ENCODE measurements around the gene MYADML2. TPM values are rescaled to one million over a fixed set of nuclear protein-coding genes. Genes with fewer than 3 reads are reported as not detected.

MYADML2 gene
- total and polyA plus RNA-seq, 10 donors = not detected

- Histone ChIP-seq H3K27ac (peak overlapping the region; percentile 87 to 97 (median 94)), H3K4me1 (peaks cover 12 to 59% (median 34%) of the 10 kb centered on the region in 6 donors), H3K36me3 (peaks cover 4 to 72% (median 61%) of the 10 kb centered on the region in 6 donors), H3K4me3 (peak overlapping the region; percentile 67 to 97 (median 86)), H3K9me3 (no peaks in the 10 kb centered on the region), H3K27me3 (replicated peaks in 1 of 7) (no peaks in the 10 kb centered on the region)
- WGBS, 5 donors = 0 to 1% (median 0%) methylated on average over 2 to 40 of the region's 40 CpGs
- no peak for DNase-seq
- no peak for TF ChIP-seq POLR2AphosphoS5 (IDR thresholded peaks at IDR 0.05)
- no peak for TF ChIP-seq POLR2A (IDR thresholded peaks at IDR 0.05)
- intact Hi-C loops (cut with DNase I; ENCODE audit: low total_unique reads) = no loop called here
Measured at GRCh38 chr17:81891303-81891552, 55.8 kb downstream of the MYADML2 start.

GRCh38 chr17:81890447-81891302, 56.4 kb downstream of the MYADML2 start:
- peaks cover 12 to 59% (median 34%) of the 10 kb centered on the region in 6 donors for H3K4me1 ChIP-seq
- peak overlapping the region; percentile 67 to 97 (median 86) for H3K4me3 ChIP-seq
- no peaks in the 10 kb centered on the region for H3K9me3 ChIP-seq
- peak overlapping the region; percentile 87 to 97 (median 94) for H3K27ac ChIP-seq
- WGBS, 5 donors = 8 to 9% (median 9%) methylated on average over 30 to 69 of the region's 69 CpGs
- DNase-seq = peak; percentile 82
- intact Hi-C loops (cut with DNase I; ENCODE audit: low total_unique reads) = no loop called here
- no peak for TF ChIP-seq POLR2A (IDR thresholded peaks at IDR 0.05)
- TF ChIP-seq POLR2AphosphoS5 (IDR thresholded peaks at IDR 0.05) = peak in 1 of 3 donors; percentile 24
- H3K36me3 ChIP-seq = peaks cover 4 to 72% (median 61%) of the 10 kb centered on the region in 6 donors
- H3K27me3 ChIP-seq (replicated peaks in 1 of 7) = no peaks in the 10 kb centered on the region

Other genes starting within 250 kb of the MYADML2 start
- 10 to 100 TPM; 36.2 to 68.5 (median 43.2) TPM for gene MRPL12, start 243.9 kb downstream of the MYADML2 start, total RNA-seq
- gene MRPL12, start 243.9 kb downstream of the MYADML2 start, polyA plus RNA-seq = 100 to 1,000 TPM in 2 of 3 donors, 10 to 100 TPM in 1; 71.7 to 160 (median 121) TPM
- 1 to 10 TPM; 2.9 to 7.5 (median 3.7) TPM for gene SLC25A10, start 234.9 kb downstream of the MYADML2 start, total RNA-seq
- 1 to 10 TPM; 4.7 to 7.7 (median 6.9) TPM for gene SLC25A10, start 234.9 kb downstream of the MYADML2 start, polyA plus RNA-seq
- under 1 TPM in 1 of 7 donors, not detected in 6; 0.37 TPM for gene GCGR, start 143.1 kb downstream of the MYADML2 start, total RNA-seq
- gene GCGR, start 143.1 kb downstream of the MYADML2 start, polyA plus RNA-seq = under 1 TPM; 0.06 to 0.15 (median 0.13) TPM
- gene MCRIP1, start 113.9 kb downstream of the MYADML2 start, total RNA-seq = 10 to 100 TPM; 47.5 to 71.3 (median 52.6) TPM
- gene MCRIP1, start 113.9 kb downstream of the MYADML2 start, polyA plus RNA-seq = 100 to 1,000 TPM in 2 of 3 donors, 10 to 100 TPM in 1; 75.9 to 182 (median 111) TPM
- not detected for gene PPP1R27, start 112.2 kb downstream of the MYADML2 start, total RNA-seq
- under 1 TPM in 2 of 3 donors, not detected in 1; 0.09 to 0.39 TPM for gene PPP1R27, start 112.2 kb downstream of the MYADML2 start, polyA plus RNA-seq
- gene P4HB, start 86.7 kb downstream of the MYADML2 start, total RNA-seq = 1,000 to 10,000 TPM in 3 of 7 donors, 100 to 1,000 TPM in 4; 561 to 1,208 (median 823) TPM
- 100 to 1,000 TPM; 161 to 366 (median 188) TPM for gene P4HB, start 86.7 kb downstream of the MYADML2 start, polyA plus RNA-seq
- gene ARHGDIA, start 75.9 kb downstream of the MYADML2 start, total RNA-seq = 100 to 1,000 TPM; 155 to 392 (median 293) TPM
- gene ARHGDIA, start 75.9 kb downstream of the MYADML2 start, polyA plus RNA-seq = 100 to 1,000 TPM; 131 to 261 (median 137) TPM
- 10 to 100 TPM; 31.5 to 70.0 (median 50.7) TPM for gene ALYREF, start 55.6 kb downstream of the MYADML2 start, total RNA-seq
- 10 to 100 TPM; 23.6 to 56.6 (median 45.7) TPM for gene ALYREF, start 55.6 kb downstream of the MYADML2 start, polyA plus RNA-seq
- 10 to 100 TPM; 52.9 to 99.4 (median 54.9) TPM for gene ANAPC11, start 55.5 kb downstream of the MYADML2 start, total RNA-seq
- 100 to 1,000 TPM; 113 to 184 (median 179) TPM for gene ANAPC11, start 55.5 kb downstream of the MYADML2 start, polyA plus RNA-seq
- gene NPB, start 45.0 kb downstream of the MYADML2 start, total RNA-seq = 1 to 10 TPM in 3 of 7 donors, under 1 TPM in 3, not detected in 1; 0.23 to 2.9 (median 0.74) TPM
- 1 to 10 TPM; 2.2 to 4.8 (median 3.0) TPM for gene NPB, start 45.0 kb downstream of the MYADML2 start, polyA plus RNA-seq
- 10 to 100 TPM; 12.5 to 25.5 (median 14.6) TPM for gene PCYT2, start 35.8 kb downstream of the MYADML2 start, total RNA-seq
- gene PCYT2, start 35.8 kb downstream of the MYADML2 start, polyA plus RNA-seq = 10 to 100 TPM; 16.1 to 22.7 (median 19.4) TPM
- gene SIRT7, start 29.1 kb downstream of the MYADML2 start, total RNA-seq = 10 to 100 TPM; 34.5 to 53.1 (median 37.5) TPM
- 10 to 100 TPM; 28.5 to 54.5 (median 54.2) TPM for gene SIRT7, start 29.1 kb downstream of the MYADML2 start, polyA plus RNA-seq
- 10 to 100 TPM; 22.3 to 41.4 (median 24.2) TPM for gene MAFG, start 19.5 kb downstream of the MYADML2 start, total RNA-seq
- gene MAFG, start 19.5 kb downstream of the MYADML2 start, polyA plus RNA-seq = 10 to 100 TPM in 1 of 3 donors, 1 to 10 TPM in 2; 3.2 to 14.2 (median 3.7) TPM
- gene PYCR1, start 9.9 kb downstream of the MYADML2 start, total RNA-seq = 10 to 100 TPM in 1 of 7 donors, 1 to 10 TPM in 6; 3.4 to 10.8 (median 5.5) TPM
- 1 to 10 TPM; 1.7 to 6.4 (median 5.0) TPM for gene PYCR1, start 9.9 kb downstream of the MYADML2 start, polyA plus RNA-seq
- under 1 TPM in 2 of 7 donors, not detected in 5; 0.28 to 0.85 TPM for gene NOTUM, start 14.0 kb upstream of the MYADML2 start, total RNA-seq
- under 1 TPM; 0.03 to 0.11 (median 0.06) TPM for gene NOTUM, start 14.0 kb upstream of the MYADML2 start, polyA plus RNA-seq
- gene ASPSCR1, start 30.4 kb upstream of the MYADML2 start, total RNA-seq = 10 to 100 TPM; 20.2 to 44.5 (median 26.0) TPM
- 10 to 100 TPM; 33.7 to 58.8 (median 55.5) TPM for gene ASPSCR1, start 30.4 kb upstream of the MYADML2 start, polyA plus RNA-seq
- 10 to 100 TPM; 25.4 to 36.0 (median 29.8) TPM for gene CENPX, start 75.6 kb upstream of the MYADML2 start, total RNA-seq
- 10 to 100 TPM; 69.4 to 91.8 (median 79.0) TPM for gene CENPX, start 75.6 kb upstream of the MYADML2 start, polyA plus RNA-seq
- gene LRRC45, start 76.1 kb upstream of the MYADML2 start, total RNA-seq = 10 to 100 TPM in 6 of 7 donors, 1 to 10 TPM in 1; 7.5 to 13.7 (median 11.5) TPM
- gene LRRC45, start 76.1 kb upstream of the MYADML2 start, polyA plus RNA-seq = 10 to 100 TPM; 13.6 to 23.4 (median 20.0) TPM
- gene RAC3, start 84.4 kb upstream of the MYADML2 start, total RNA-seq = 1 to 10 TPM in 2 of 7 donors, under 1 TPM in 3, not detected in 2; 0.60 to 1.4 (median 0.66) TPM
- 1 to 10 TPM; 1.0 to 3.4 (median 2.0) TPM for gene RAC3, start 84.4 kb upstream of the MYADML2 start, polyA plus RNA-seq
- 10 to 100 TPM; 44.2 to 82.5 (median 54.9) TPM for gene DCXR, start 90.5 kb upstream of the MYADML2 start, total RNA-seq
- gene DCXR, start 90.5 kb upstream of the MYADML2 start, polyA plus RNA-seq = 10 to 100 TPM; 74.8 to 88.0 (median 87.6) TPM
- 10 to 100 TPM; 21.4 to 36.3 (median 26.0) TPM for gene RFNG, start 104.6 kb upstream of the MYADML2 start, total RNA-seq
- 10 to 100 TPM; 24.5 to 42.3 (median 41.5) TPM for gene RFNG, start 104.6 kb upstream of the MYADML2 start, polyA plus RNA-seq
- 10 to 100 TPM; 61.5 to 77.2 (median 66.5) TPM for gene GPS1, start 104.7 kb upstream of the MYADML2 start, total RNA-seq
- gene GPS1, start 104.7 kb upstream of the MYADML2 start, polyA plus RNA-seq = 100 to 1,000 TPM in 1 of 3 donors, 10 to 100 TPM in 2; 69.5 to 109 (median 95.4) TPM
- 100 to 1,000 TPM in 3 of 7 donors, 10 to 100 TPM in 4; 76.4 to 114 (median 87.9) TPM for gene DUS1L, start 118.6 kb upstream of the MYADML2 start, total RNA-seq
- 100 to 1,000 TPM; 130 to 174 (median 173) TPM for gene DUS1L, start 118.6 kb upstream of the MYADML2 start, polyA plus RNA-seq
- 10 to 100 TPM; 20.6 to 45.2 (median 22.3) TPM for gene FASN, start 151.0 kb upstream of the MYADML2 start, total RNA-seq
- 10 to 100 TPM in 1 of 3 donors, 1 to 10 TPM in 2; 9.3 to 14.7 (median 9.3) TPM for gene FASN, start 151.0 kb upstream of the MYADML2 start, polyA plus RNA-seq